GM19468 (cell line): Measurements from ENCODE around the gene FECH.
"Not testable (repeated sequence)": the region's sequence is repeated elsewhere in the genome, so short reads cannot be mapped to it uniquely, and the experiment has no call there.

Experiments
- ATAC-seq: cut with Tn5 transposase; IDR thresholded peaks from one replicate; pipeline ENCODE4 v1.9.1; 2021; ENCODE audit warnings: mild to moderate bottlenecking, moderate library complexity, moderate number of reproducible peaks; ENCODE audit not compliant: unreplicated experiment; ENCODE audit errors: extremely low read depth

FECH gene

DNA sequence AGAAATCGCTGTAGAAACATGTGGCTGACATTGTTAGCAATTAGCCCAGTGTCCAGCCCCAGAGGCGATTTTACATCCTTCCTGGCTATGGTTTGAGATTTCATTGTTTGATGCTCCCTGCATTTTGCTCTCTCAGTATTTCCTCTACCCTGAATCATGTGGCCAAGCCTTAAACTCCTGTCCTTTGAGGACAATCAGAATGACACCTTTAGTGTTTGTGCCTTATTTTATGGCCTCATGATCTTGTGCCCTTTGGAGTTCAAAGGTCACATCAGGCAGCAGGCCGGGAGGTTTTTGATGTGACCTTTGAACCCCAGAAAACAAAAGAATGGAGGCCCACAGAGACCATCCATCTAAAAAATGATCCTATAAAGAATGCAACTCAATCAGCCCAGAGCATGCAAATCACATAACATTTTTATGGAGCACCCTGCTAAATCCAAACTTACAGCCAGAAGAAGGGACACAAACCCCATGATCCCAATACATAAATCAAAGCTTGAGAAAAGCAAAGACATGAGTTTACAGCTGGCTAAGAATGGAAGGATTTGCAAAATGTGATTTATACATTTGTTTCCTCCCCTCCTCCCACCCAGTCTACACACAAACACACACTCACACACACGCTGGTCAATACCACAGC lies 52.5 kb downstream of the FECH start:
- no peak for ATAC-seq

DNA sequence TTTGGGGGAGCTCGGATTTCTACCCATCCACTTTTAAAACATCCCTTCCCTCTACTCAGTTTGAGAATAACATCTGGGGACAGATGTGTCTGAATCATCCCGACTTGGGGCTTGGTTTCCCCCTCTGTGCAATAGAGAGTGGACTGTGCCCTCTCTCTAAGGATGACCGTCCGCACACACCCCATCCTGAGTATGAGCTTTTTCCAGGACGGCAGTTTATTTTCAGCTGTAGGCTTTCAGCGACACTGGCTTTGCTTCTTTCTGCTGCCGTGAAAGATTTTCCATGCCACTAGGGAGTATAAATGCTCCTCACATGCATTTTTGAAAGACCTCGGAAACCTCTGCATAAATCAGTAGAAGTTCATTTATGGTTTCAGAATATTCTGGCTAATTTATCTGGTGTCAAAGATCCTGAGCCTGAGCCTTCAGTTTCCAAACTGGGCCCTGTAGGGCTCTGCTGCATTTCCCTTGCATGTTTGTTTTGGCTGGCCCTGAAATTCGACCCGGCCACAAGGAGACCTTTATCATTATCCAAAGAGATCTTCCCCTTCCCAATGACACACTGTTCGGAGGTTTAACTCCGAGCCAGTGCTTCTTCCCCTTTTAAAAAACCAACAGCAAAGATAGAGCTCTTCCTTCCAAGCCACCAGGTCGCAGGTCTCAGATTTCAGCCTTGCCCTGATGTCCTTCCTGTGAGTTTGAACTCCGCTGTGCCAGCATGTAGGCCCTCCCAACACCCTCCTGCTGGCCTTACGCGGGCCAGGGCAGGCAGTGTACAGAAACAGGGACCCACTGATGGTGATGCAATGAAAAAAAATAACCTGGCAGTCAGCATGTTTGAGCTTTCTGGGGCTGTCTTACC lies 53.3 kb downstream of the FECH start:
- no peak for ATAC-seq

DNA sequence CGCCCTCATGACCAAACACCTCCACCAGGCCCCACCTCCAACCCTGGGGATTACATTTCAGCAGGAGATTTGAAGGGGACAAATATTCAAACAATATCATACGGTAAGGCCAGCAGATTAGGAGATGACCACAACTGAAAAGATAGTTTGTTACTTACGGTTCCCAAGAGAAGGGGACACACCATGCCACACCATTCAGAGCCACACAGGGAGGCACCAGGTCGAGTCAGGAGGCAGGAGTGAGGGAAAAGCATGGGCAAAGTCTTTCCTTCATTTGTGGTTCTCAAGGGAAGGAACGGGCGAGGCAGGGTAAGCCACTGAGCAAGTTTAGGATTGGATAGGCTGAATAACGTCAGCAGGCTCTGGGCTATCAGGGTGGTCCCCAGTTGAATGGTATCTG lies 57.4 kb downstream of the FECH start:
- no peak for ATAC-seq

- ATAC-seq: no peak
Measured at GRCh38 chr18:57527556-57528229, 58.8 kb downstream of the FECH start.

GRCh38 chr18:57523171-57523956 lies 63.1 kb downstream of the FECH start:
- ATAC-seq: no peak

DNA sequence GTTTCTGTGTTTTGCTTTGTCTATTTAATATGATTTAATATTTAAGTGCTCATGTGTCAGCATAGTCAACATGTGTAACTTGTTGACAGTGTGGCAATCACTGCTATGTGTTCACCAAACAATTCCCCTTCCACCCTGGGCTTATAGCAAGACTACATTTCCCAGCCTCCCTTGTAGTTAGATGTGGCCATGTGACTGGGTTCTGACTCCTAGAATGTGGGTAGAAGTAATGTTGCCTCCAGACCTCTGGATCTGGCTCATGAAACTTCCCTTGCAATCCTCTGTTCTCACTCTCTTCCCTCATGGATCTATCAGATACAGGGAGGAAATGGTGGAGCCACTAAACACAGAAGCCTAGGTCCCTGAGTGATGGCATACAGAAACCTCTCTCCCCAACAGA lies 64.2 kb downstream of the FECH start:
- not testable (repeated sequence) for ATAC-seq

- ATAC-seq: no peak
Measured at GRCh38 chr18:57519668-57520424, 66.7 kb downstream of the FECH start.

- no peak for ATAC-seq
Measured at GRCh38 chr18:57518533-57518932, 68.0 kb downstream of the FECH start.

GRCh38 chr18:57516056-57516455 lies 70.4 kb downstream of the FECH start:
- ATAC-seq: no peak

DNA sequence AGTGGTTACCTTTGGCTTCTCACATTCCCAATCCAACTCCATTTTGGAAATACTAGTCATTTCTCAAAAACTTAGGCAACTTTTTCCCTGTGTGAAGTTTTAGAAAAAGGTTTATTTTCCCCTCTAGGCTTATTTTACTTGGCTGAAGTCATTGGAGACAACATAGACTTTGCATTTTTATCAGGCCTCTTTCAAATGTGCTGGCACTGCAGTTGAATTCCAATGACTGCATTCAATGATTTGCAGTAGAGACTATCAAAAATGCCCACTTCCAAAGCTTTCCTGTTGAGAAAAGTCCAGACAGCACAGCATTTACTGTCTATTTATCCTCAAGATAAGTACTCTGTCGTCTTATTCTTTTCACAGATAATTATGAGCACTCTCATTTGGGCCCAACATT lies 81.3 kb downstream of the FECH start:
- ATAC-seq: no peak

DNA sequence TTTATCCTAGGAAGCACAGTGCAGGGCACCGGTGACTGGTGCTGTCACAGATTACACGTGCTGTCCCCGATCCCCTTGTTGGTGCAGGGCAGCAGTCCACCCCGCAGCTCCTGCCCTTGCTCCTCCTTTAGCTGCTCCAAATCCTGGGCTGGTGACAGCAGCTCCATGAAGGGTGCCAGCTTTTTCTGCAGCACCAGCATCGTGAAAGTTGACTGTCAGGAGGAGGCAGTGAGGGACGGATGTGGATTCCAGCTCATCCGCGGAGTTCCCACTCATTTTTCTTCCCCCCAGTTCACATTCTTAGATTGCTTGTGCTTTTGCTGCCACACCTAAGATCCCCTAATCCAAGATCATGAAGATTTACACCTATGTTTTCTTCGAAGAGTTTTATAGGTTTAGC lies 83.9 kb downstream of the FECH start:
- ATAC-seq: no peak

GRCh38 chr18:57498682-57499256 lies 87.7 kb downstream of the FECH start:
- no peak for ATAC-seq
